HG02798 (cell line): Measurements from ENCODE around the gene GPR141.
"Not testable (repeated sequence)": the region's sequence is repeated elsewhere in the genome, so short reads cannot be mapped to it uniquely, and the experiment has no call there.

Source experiments
- ATAC-seq: cut with Tn5 transposase; IDR thresholded peaks from one replicate; pipeline ENCODE4 v1.9.1; 2021; ENCODE audit warnings: mild to moderate bottlenecking; ENCODE audit not compliant: unreplicated experiment, poor library complexity

The GPR141 gene

DNA sequence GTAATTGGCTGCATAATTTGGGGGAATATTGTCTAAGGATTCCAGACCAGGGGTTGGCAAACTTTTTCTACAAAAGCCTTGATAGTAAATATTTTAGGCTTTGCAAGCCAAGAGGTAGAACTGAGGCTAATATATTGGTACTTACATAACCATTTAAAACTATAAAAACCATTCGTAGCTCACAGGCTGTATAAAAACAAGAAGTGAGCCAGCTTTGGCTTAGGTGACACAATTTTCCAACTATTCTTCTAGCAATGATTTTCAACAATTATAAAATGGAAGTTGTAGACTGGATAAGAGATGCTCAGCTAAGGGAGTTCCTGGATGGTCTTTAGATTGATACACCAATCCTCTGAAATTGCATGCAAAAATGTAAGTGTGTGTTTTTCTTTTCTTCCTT lies 1.4 kb downstream of the GPR141 start:
- ATAC-seq = no peak

DNA sequence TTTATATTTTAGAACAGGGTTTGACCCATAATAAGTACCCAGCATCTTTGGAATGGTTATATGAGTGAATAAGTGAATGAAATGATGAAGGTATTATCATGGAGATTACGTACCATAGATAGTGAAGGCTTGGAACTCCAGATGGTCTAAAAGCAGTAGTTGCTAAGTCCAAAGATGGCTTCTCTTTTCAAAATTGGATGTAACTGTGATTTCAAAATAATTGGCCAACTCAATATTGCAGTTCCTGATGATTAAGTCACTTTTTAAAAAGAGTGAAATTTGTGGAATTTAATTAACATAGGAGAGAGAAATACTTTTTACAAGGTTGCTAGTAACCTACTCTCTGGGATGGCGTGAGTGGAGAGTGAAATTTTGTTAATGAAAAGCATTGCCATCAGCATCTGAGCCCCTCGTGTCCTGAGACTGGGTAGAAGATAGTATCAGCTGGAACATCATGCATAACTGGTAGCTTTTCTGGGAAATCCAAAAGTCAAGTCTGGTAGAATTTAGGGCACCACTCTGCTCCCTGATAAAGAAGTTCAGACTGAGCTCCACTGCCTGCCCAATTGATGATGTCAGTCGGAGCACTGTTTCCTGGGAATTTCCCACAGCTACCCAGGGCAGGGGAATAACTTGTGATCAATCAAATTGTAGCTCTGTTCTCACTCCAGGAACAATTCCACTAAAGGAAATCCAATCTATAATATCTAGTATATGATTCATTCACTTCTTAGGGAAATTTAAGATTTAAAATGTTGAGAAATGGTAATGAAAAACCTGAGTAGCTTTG lies 3.2 kb downstream of the GPR141 start:
- no peak for ATAC-seq

DNA sequence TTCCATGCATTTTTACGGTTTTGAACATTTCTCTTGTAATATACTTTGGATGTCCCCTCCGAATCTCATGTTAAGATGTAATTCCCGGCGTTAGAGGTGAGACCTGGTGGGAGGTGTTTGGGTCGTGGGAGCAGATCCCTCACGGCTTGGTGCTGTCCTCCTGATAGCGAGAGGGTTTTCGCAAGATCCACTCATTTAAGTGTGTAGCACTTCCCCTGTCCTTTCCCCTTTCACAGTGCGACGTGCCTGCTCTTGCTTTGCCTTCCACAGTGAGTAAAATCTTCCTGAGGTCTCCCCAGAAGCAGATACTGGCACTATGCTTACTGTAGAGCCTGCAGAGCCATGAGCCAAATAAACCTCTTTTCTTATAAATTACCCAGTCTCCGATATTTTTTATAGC lies 6.6 kb downstream of the GPR141 start:
- ATAC-seq = no peak

DNA sequence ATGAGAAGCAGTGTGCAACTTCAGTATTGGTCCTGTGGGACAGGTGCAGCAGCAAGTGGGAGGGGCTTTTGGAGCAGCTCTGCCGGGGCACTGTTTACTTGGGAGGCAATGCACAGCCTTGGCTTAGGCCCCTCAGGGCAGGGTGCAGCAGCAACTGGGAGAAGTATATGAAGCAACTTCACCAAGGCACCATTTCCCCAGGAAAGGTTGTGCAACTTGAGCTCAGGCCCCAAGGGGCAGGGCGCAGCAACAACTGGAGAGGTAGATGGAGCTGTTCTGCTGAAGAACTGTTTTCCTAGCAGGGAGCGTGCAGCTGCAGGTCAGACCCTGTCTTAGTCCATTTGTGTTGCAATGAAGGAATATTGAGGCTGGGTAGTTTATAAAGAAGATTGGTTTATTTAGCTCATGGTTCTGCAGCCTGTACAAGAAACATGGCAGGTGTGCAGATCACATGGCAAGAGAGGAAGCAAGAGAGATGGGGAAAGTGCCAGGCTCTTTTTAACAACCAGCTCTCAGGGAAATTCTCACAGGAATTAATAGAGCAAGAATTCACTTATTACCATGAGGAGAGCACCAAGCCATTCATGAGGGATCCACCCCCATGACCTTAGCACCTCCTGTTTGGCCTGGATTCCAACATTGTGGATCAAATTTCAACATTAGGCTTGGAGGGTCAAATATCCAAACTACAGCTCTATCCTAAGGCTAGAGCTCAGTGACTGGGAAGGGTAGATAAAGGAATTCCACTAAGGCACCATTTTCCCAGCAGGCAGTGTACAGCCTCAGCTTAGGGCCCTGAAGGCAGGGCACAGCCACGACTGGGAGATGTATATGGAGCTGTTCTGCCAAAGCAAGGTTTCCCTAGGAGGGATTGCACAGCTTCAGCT lies 10.9 kb downstream of the GPR141 start:
- no peak for ATAC-seq

DNA sequence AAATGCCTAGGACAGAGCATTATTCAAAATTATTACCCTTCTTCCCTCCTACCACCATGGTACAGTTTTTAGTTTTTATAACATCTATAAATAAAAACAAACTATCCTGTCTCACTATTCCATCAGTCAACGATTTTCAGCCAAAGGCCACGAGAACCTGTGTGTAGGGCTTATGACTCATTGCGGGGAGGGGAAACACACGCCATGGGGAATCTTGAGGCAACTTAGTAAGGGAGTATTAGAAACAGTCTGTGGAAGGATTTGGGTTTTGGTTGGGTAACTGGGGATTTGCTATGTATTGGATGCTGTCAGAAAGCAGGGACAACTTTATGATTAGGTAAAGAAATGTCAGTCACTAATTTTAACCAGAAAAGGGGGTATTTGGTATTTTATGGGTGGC lies 14.7 kb downstream of the GPR141 start:
- ATAC-seq = no peak

DNA sequence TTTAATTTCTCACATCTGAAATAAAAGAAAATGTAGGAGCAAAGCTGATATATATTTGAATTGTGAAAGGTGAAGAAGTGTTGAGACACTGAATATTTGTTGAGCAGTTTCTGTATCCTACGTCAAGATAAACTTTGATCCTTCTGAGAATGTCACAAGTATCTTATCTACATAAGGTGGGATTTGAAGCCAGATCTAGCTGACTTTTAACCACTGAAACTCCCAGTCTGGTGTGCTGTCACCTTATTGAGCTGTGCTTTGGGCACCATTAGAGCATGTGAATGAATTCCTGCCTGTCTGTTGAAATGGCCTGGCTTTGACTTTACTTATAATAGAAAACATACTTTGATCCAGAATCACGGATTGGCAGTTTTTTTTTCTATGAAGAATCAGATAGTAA lies 15.2 kb downstream of the GPR141 start:
- ATAC-seq = no peak

DNA sequence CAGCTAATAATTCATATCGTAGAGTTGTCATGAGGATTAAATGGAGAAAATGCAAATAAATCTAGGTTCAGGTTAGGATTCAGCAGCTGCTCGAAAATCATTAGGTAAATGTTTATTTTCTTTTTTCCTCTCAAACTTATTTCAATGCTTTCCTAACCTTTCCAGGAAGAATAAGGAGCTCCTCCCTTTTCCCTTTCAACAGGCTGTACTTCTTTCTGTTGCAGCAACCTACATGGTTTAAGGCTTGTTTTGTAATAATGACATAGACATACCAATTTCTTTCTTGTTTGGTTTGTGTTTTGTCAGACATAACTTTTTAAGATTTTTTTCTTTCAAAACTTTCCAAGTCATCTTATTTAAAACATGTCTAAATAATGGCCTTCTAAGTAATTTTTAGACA lies 18.2 kb downstream of the GPR141 start:
- no peak for ATAC-seq

DNA sequence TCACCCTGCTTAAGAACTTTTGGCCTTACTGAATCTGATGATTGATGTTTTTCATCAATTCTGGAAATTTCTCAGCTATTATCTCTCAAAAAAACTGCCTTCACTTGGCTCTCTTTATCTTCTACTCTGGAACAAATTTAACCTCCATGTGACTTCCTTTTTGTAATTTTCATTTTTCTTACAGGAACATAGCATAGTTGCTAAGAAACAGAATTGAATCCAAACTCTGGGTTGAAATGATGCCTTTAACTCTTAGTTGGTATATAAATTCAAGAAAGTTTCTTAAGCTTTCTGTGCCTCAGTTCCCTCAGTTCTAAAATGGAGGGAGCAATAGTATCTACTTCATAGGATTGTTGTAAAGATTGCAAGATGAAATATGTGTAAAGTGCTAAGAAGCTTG lies 19.8 kb downstream of the GPR141 start:
- ATAC-seq = no peak

DNA sequence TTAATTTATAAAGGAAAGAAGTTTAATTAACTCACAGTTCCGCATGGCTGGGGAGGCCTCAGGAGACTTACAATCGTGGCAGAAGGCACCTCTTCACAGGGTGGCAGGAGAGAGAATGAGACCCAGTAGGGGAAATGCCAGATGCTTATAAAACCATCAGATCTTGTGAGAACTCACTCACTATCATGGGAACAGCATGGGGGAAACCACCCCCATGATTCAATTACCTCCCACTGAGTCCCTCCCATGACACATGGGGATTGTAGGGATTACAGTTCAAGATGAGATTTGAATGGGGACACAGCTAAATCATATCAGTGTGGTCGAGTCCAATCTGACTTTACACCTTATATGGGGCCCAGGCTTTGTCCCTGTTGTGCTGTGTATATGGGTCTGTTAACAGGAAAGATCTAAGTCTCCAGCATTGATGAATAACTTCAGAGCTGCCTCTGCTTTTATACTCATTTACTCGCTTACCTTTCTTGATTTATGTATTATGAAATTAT lies 20.8 kb downstream of the GPR141 start:
- not testable (repeated sequence) for ATAC-seq

DNA sequence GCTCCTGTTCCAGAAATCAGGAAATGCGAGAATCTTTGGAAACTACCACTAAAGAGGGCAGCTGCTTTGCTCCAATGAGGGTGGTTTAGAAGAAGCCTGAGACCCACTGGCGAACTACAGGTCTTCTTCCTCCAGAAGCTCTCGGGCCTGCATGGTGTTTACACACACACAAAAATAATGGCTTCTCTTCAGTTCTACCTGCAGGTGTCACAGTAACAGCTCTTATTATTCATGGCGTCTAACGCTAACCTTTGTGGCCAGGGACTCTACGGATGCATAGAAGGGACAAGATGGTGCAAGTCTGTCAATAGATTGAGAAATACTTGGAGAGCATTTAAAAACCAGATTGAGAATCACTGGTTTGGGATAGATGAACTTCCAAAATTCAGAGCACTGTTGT lies 22.4 kb downstream of the GPR141 start:
- ATAC-seq = no peak

DNA sequence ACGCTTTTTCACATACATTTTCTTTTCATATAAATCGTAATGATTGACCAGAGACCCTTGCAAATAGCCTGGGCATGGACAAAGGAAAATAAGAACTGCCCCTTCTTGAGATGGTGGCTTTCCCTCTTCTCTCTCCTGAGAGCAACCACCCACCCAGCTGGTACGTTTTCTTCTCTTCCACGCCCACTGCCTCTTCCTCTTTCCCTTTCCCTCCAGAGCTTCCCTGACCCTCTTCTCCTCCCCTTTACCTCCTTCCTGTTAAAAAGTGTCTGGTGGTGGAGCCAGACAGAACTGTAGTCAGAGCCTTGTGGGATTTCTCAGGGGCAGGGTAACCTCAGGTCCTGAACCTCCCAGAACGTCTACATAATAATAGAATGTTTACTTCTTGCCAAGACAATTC lies 23.2 kb downstream of the GPR141 start:
- no peak for ATAC-seq

DNA sequence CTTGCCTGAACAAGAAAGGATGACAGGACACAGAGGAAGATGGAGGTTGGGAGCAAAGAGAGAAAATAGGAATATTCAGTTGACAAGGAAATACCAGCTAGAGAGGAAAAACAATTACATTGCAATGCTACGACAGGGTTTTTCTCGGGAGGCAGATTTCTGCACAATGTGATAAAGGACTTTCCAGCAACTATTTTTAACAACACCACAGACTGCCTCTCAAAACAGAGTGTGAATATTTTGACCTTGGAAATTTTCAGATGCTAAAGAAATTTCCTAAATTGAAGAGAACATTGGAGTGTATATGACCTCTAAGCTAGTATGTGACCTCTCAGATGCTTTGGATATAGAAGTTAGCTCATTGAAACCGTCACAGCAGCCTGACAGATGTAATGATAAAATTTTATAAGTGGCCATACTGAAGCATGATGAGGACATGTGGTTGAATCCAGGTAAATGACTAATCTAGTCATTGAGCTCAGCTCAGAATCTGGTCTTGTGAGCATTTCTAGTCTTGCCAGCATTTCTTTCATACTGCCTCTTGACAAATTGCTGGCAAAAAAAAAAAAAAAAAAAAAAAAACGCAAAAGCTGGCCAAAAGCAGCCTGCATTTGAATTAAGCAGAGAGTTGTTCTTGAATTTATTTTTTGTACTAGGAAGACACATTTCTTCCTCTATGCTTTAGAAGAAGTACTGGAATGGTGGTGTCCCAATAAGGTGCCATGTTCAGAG lies 24.4 kb downstream of the GPR141 start:
- no peak for ATAC-seq

DNA sequence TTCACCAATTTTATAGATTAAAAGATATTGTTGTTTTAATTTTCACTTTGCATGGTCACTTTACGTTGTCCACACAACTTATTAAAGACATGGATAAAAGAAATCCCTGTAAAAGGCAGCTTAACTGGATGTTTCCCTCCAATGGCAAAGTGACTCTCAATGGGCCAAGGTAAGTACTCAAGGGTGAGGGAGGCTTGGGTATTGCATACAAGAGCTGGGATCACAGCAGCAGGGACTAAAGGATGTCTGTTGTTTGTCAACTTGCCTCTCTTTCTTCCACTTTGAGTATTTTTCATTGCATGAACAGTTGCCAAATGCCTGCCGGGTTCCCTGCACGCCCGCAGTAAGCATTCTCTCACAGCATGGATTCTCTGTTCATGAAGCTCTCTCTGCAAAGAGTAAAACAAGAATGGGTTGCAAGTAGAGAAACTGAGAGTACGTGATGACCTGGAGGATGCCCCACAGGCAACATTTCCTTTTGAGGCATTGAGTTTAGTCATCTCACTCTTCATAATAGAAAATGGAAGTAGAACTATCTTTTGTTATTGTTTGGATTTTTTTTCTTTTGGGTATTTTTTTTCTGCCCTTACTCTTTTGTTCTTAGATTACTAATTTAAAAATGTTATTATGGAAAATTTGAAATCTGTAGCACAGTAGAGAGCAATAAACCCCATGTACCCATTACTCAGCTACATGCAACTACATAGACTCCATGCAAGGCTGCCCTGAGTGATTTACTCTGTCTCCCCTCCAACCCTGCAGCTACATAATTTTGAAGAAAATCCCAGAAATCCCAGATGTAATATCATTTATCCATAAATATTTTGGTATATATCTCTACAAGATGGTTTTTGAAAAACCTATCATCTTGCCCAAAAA lies 26.3 kb downstream of the GPR141 start:
- peak; percentile 94 for ATAC-seq

DNA sequence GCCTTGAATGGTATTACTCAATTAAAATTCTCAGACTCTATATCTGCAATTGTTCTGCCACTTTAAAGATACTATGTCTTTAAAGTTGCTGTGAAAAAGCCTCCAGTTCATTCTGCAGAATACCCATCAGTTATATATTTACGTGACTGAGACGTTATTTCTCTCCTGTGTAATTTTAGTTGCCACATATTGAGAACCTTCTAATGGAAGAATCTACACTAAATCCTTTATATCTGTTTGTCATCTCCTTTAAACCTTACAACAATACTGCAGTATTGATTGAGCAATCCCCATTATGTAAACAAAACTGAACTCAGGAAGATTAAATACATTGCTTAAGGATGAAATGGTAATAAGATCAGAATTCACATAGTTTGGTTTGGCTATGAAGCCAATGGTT lies 30.0 kb downstream of the GPR141 start:
- ATAC-seq = no peak

DNA sequence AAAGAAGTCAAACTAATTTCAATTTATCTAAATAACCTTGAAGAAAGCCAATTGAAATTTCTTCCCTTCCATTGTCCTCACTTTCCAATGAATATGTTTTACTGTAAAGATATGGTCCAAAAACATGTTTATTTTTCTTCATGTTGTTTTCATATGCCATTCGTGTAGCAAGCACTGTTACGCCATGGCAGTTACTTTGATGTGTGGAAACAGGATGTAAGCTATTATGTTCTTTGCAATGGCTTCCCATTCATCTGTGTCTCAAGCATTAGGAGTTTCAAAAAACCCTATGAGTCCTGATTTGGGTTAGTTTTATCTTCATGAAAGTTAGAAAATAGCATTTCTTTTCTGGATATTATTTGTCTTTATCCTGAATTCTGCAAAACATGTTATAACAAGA lies 31.0 kb downstream of the GPR141 start:
- no peak for ATAC-seq

DNA sequence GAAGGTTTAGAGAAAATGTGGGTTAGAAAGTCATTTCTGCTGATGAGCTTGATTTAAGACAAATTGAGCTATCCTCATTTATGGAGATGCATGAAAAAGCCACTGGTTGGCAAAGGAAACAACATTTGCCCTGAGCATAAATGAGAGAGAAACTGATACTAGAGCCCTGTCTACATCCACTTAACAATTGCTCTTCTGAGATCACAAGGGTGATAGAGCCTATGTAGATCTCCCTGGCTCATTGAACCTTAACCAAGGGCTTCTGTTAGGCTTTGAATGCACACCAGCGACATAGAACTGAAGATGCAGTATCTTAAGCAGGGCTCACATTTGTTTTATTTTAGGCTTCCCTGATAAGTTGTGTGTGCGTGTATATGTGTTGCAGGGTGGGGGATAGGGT lies 35.0 kb downstream of the GPR141 start:
- ATAC-seq = peak; percentile 55

DNA sequence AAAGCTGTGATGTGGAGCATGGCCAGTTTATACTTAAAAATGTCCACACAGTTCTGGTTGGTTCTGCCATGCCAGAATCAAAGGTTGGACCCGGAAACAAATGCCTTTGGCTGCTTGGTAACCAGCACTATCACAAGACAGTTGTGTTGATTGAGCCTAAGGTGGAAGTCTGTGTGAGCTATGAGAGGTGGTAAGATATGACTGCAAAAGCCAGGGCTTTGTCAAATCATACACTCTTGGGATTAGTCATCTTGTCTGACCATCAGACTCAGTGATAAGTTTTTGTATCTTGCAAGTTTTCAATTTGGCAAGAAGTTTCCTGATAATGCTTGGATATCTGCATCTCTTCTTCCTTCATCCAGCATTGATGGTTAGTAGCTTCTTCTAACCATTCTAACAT lies 35.5 kb downstream of the GPR141 start:
- peak; percentile 85 for ATAC-seq

DNA sequence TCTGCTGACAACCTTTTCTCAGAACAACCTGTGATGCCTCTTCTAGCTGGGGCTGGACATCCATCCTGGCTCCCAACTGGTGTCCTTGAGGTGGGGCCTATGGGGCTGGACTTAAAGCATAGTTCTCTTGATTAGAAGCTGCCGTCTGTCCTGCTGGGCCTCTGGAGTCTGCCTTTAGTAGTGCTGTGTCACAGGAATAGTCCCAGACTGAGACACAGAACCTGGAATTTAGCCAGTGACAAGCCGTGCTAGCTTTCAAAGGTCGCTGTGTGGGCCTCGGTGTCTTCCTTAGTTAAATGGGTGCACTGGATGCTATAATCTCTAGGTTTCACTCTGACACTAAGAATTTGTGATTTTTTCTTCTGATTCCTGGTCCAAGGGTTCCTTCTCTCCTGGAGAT lies 41.2 kb downstream of the GPR141 start:
- no peak for ATAC-seq

DNA sequence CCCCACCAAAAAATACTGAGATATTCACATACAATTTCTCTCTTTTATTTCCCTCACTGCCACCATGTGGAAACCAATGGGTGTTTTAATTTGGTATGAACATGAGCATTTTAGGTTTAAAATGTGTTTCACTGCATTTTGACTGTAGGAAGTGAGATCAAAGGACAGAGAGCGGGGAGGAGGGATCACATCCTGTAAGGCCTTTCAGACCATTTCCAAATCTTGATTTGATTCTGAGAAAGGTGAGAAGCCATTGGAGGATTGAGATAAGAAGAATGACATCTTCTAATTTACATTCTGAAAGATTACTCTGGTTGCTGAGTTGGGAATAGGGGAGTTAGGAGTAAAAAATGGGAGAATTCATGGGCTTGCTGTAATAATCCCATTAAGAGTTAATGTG lies 42.5 kb downstream of the GPR141 start:
- ATAC-seq = no peak

DNA sequence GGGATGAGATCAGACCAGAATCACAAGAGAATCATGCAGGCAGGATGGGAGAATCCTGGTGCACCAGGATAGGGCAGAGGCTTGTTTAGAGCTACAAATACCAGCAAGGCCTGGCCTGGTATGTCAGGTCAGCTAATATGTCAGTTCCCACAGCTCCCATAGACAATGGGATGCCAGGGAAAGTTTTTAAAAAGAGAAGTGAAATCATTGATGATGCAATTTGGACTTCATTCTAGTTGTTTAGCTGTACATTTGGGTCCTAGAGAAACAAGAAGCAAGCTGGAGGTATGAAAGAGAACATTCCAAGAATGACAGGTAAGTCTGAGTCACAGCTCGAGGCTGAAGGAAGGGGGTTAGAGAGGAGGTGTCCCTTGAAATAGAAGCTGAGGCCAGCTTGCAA lies 45.2 kb downstream of the GPR141 start:
- ATAC-seq = peak; percentile 53
